ENCODE measurements around the gene IFT81.

DNA sequence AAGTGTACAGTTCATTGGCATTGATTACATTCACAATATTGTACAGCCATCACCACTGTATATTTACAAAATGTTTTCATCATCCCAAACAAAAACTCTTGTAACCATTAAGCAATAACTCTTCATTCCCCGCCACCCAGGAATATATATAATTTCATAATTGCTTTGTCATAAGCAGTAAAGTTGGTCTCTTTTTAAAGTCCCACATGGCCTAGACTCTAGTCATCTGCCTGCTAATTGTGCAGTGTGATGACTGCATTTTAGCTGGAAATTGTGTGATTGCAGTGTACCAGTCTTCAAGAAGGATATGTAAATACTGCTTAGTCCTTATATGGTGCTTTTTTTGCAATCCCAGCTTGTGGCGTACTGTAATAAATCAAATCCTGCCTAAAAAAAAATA, 81.8 kb downstream of the IFT81 start:
- TF ChIP-seq, protein P1, sequence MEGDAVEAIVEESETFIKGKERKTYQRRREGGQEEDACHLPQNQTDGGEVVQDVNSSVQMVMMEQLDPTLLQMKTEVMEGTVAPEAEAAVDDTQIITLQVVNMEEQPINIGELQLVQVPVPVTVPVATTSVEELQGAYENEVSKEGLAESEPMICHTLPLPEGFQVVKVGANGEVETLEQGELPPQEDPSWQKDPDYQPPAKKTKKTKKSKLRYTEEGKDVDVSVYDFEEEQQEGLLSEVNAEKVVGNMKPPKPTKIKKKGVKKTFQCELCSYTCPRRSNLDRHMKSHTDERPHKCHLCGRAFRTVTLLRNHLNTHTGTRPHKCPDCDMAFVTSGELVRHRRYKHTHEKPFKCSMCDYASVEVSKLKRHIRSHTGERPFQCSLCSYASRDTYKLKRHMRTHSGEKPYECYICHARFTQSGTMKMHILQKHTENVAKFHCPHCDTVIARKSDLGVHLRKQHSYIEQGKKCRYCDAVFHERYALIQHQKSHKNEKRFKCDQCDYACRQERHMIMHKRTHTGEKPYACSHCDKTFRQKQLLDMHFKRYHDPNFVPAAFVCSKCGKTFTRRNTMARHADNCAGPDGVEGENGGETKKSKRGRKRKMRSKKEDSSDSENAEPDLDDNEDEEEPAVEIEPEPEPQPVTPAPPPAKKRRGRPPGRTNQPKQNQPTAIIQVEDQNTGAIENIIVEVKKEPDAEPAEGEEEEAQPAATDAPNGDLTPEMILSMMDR (IDR thresholded peaks at IDR 0.05) = no peak
- TF ChIP-seq, protein P2, sequence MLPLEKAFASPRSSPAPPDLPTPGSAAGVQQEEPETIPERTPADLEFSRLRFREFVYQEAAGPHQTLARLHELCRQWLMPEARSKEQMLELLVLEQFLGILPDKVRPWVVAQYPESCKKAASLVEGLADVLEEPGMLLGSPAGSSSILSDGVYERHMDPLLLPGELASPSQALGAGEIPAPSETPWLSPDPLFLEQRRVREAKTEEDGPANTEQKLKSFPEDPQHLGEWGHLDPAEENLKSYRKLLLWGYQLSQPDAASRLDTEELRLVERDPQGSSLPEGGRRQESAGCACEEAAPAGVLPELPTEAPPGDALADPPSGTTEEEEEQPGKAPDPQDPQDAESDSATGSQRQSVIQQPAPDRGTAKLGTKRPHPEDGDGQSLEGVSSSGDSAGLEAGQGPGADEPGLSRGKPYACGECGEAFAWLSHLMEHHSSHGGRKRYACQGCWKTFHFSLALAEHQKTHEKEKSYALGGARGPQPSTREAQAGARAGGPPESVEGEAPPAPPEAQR (CRISPR knock-in tag; IDR thresholded peaks at IDR 0.05) = no peak
- TF ChIP-seq KAT7 (CRISPR knock-in tag; IDR thresholded peaks at IDR 0.05; ENCODE audit: borderline replicate concordance) = no peak
